ENCODE results near the gene PDK3. TPM values are rescaled to one million over a fixed set of nuclear protein-coding genes. Genes with fewer than 3 reads are reported as not detected.

The PDK3 gene
- total and polyA plus RNA-seq, 7 experiments from 2014 or later: 17.4 to 44.1 (median 28.7) TPM

DNA sequence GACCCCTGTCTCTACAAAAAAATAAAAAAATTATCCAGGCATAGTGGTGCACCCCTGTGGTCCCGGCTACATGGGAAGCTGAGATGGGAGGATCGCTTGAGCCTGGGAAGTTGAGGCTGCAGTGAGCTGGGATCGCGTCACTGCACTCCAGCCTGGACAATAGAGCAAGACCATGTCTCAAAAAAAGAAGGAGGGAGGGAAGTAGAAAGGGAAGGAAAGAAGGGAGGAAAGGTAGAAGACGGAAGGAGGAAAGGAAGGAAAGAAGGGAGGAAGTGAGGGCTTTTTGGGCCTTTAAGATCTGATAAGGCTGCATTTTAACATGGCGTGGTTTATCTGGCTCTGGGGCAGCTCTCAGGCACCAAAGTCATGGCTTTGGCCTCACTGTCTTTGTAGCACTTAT is 10.4 kb downstream of the PDK3 start:
- intact Hi-C loops (cut with micrococcal nuclease): loop anchor here (5.0 to 10.0 kb wide), 2 partner anchors 217 to 451 kb away; partner anchors contain the start of genes KLHL15 (in 1 of the 2) and POLA1 (in 1 of the 2)
- peak overlapping the region in 5 of 10 donors; percentile 37 to 76 (median 46) for H3K4me3 Mint-ChIP-seq
- H3K27me3 Mint-ChIP-seq: no peaks in the 10 kb centered on the region
- H3K4me1 ChIP-seq (ENCODE audit: control insufficient read depth in 2 of 2, insufficient read depth in 2 of 2, low read length in 2 of 2): peaks cover 19 to 40% of the 10 kb centered on the region in 2 donors
- H3K4me3 ChIP-seq (ENCODE audit: low read length): no peak overlapping the region
- H3K27me3 ChIP-seq (ENCODE audit: control insufficient read depth in 2 of 2, insufficient read depth in 2 of 2, low read length in 2 of 2): no peaks in the 10 kb centered on the region
- peak overlapping the region; percentile 13 for H3K27ac ChIP-seq (ENCODE audit: low read depth, low read length)
- POLR2A ChIA-PET: interaction anchor here (1.0 kb wide), 1 partner anchor 9 kb away, joined by 5 read pairs; no protein-coding TSS in a partner anchor
- no peaks in the 10 kb centered on the region for H3K9me3 ChIP-seq (ENCODE audit: control insufficient read depth in 2 of 3, low read length in 3 of 3)
- H3K4me1 Mint-ChIP-seq: peaks cover 15 to 82% (median 66%) of the 10 kb centered on the region in 7 donors
- DNase-seq (no peak), ATAC-seq (no peak)
- peaks cover 0 to 2% (median 0%) of the 10 kb centered on the region in 11 donors for H3K9me3 Mint-ChIP-seq
- no peaks in the 10 kb centered on the region for H3K36me3 ChIP-seq (ENCODE audit: control insufficient read depth in 2 of 3, insufficient read depth in 3 of 3, low read length in 3 of 3)
- CTCF ChIA-PET: no interaction called here
- H3K36me3 Mint-ChIP-seq: peaks cover 0 to 3% (median 0%) of the 10 kb centered on the region in 5 donors
- H3K27ac Mint-ChIP-seq: peak overlapping the region in 7 of 9 donors; percentile 33 to 96 (median 72)

DNA sequence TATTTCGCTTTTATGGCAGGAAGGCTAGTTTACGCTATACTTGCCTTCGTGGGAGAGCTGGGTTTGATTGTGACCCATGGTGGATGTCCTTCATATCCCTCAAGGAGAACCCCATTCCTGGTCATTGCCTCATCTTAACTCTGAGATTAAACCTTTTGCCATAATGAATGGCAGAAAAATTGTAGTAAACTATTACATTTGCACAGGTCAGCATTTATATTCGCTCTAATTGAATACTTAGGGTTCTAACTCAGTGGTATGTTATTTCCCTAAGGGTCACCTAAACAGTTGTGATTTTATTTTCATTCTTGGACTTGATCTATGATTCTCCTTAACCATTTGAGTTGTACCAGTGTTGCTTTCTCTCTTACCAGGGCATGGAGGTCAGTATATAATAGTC is 13.4 kb downstream of the PDK3 start:
- Histone ChIP-seq H3K4me3 (ENCODE audit: low read length) (peak overlapping the region; percentile 34), H3K27ac (ENCODE audit: low read depth, low read length) (peak overlapping the region; percentile 81), H3K4me1 (ENCODE audit: control insufficient read depth in 2 of 2, insufficient read depth in 2 of 2, low read length in 2 of 2) (peaks cover 22 to 51% of the 10 kb centered on the region in 2 donors), H3K27me3 (ENCODE audit: control insufficient read depth in 2 of 2, insufficient read depth in 2 of 2, low read length in 2 of 2) (no peaks in the 10 kb centered on the region), H3K36me3 (ENCODE audit: control insufficient read depth in 2 of 3, insufficient read depth in 3 of 3, low read length in 3 of 3) (no peaks in the 10 kb centered on the region), H3K9me3 (ENCODE audit: control insufficient read depth in 2 of 3, low read length in 3 of 3) (no peaks in the 10 kb centered on the region)
- ChIA-PET CTCF (interaction anchor here (0.5 to 0.6 kb wide), 2 partner anchors 20 to 25 kb away, joined by 3 read pairs; no protein-coding TSS in a partner anchor), POLR2A (interaction anchor here (0.8 to 6.0 kb wide), 4 partner anchors 12 to 83 kb away, joined by 3 to 110 read pairs (median 8); partner anchors contain the start of gene PDK3)
- Mint-ChIP-seq H3K27ac (peak overlapping the region; percentile 91 to 97 (median 95)), H3K27me3 (no peaks in the 10 kb centered on the region), H3K4me1 (peaks cover 19 to 95% (median 75%) of the 10 kb centered on the region in 7 donors), H3K9me3 (peaks cover 0 to 3% (median 0%) of the 10 kb centered on the region in 11 donors), H3K36me3 (peaks cover 0 to 10% (median 0%) of the 10 kb centered on the region in 5 donors), H3K4me3 (peak overlapping the region in 9 of 10 donors; percentile 27 to 85 (median 74))
- ATAC-seq (no peak), DNase-seq (no peak)
- intact Hi-C loops (cut with micrococcal nuclease): loop anchor here (5.0 to 10.0 kb wide), 2 partner anchors 214 to 454 kb away; partner anchors contain the start of genes KLHL15 (in 1 of the 2) and POLA1 (in 1 of the 2)

DNA sequence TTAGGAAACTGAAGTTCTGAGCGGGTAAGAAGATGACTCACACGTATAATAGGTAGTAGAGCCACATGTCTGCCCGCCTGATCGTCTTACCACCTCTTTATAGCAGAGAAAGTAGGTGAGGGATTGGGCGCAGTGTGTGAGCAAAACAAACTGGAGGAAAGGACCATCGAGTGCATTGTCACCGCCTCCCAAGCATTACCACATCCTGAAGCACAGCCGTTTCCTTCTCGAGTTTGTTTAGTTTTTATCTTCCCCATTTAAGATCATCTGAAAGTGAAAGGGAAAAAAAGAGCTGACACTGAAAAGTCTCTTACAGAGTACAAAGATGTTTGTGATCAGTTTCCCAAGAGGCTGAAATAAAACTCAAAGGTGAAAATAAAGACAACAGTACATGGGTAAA is 14.8 kb downstream of the PDK3 start:
- H3K36me3 ChIP-seq (ENCODE audit: control insufficient read depth in 2 of 3, insufficient read depth in 3 of 3, low read length in 3 of 3): no peaks in the 10 kb centered on the region
- DNase-seq (peak in 8 of 9 donors; percentile 46 to 88 (median 82)), ATAC-seq (peak; percentile 98)
- peaks cover 22 to 51% of the 10 kb centered on the region in 2 donors for H3K4me1 ChIP-seq (ENCODE audit: control insufficient read depth in 2 of 2, insufficient read depth in 2 of 2, low read length in 2 of 2)
- intact Hi-C loops (cut with micrococcal nuclease): loop anchor here (1.0 to 10.0 kb wide), 7 partner anchors 14 to 698 kb away; partner anchors contain the start of genes PDK3 (in 2 of the 2), KLHL15 (in 1 of the 2), POLA1 (in 1 of the 2) and SAT1 (in 1 of the 2)
- peak overlapping the region; percentile 81 for H3K27ac ChIP-seq (ENCODE audit: low read depth, low read length)
- CTCF ChIA-PET: interaction anchor here (0.7 to 1.3 kb wide), 2 partner anchors 14 to 15 kb away, joined by 3 read pairs; partner anchors contain the start of gene PDK3
- H3K27me3 Mint-ChIP-seq: no peaks in the 10 kb centered on the region
- peaks cover 0 to 13% (median 0%) of the 10 kb centered on the region in 5 donors for H3K36me3 Mint-ChIP-seq
- POLR2A ChIA-PET: interaction anchor here (0.5 to 6.0 kb wide), 6 partner anchors 9 to 20 kb away, joined by 3 to 110 read pairs (median 3); partner anchors contain the start of gene PDK3
- no peaks in the 10 kb centered on the region for H3K27me3 ChIP-seq (ENCODE audit: control insufficient read depth in 2 of 2, insufficient read depth in 2 of 2, low read length in 2 of 2)
- H3K9me3 ChIP-seq (ENCODE audit: control insufficient read depth in 2 of 3, low read length in 3 of 3): no peaks in the 10 kb centered on the region
- peaks cover 0 to 3% (median 0%) of the 10 kb centered on the region in 11 donors for H3K9me3 Mint-ChIP-seq
- H3K4me3 Mint-ChIP-seq: peak overlapping the region; percentile 65 to 85 (median 76)
- peak overlapping the region; percentile 91 to 97 (median 95) for H3K27ac Mint-ChIP-seq
- H3K4me1 Mint-ChIP-seq: peaks cover 16 to 92% (median 71%) of the 10 kb centered on the region in 7 donors
- peak overlapping the region; percentile 34 for H3K4me3 ChIP-seq (ENCODE audit: low read length)

DNA sequence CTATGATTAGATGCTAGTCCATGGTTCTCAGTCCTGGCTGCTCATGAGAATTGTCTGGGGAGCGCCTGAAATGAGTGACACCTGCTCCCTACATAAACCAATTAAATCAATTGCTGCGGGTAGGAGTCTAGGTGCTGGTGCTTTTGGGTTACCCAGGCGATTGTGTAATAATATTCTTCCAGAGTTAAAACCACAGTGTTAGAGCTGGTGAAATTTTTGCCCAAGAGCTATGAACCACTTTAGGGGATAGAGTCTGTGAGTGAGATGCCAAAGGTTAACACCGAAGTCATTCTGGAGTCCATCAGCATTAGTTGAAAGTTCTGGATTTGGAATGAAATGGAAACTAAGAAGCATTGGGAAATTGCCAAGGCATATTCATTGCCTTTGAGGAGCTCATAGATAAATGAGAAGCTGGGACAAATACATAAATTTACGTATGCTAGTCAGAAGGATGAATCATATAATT is 15.3 kb downstream of the PDK3 start:
- Histone ChIP-seq H3K27me3 (ENCODE audit: control insufficient read depth in 2 of 2, insufficient read depth in 2 of 2, low read length in 2 of 2) (no peaks in the 10 kb centered on the region), H3K9me3 (ENCODE audit: control insufficient read depth in 2 of 3, low read length in 3 of 3) (no peaks in the 10 kb centered on the region), H3K27ac (ENCODE audit: low read depth, low read length) (peak overlapping the region; percentile 81), H3K36me3 (ENCODE audit: control insufficient read depth in 2 of 3, insufficient read depth in 3 of 3, low read length in 3 of 3) (no peaks in the 10 kb centered on the region), H3K4me1 (ENCODE audit: control insufficient read depth in 2 of 2, insufficient read depth in 2 of 2, low read length in 2 of 2) (peaks cover 22 to 51% of the 10 kb centered on the region in 2 donors), H3K4me3 (ENCODE audit: low read length) (peak overlapping the region; percentile 34)
- H3K36me3 Mint-ChIP-seq: peaks cover 0 to 13% (median 0%) of the 10 kb centered on the region in 5 donors
- intact Hi-C loops (cut with micrococcal nuclease): loop anchor here (1.0 to 5.0 kb wide), 5 partner anchors 14 to 698 kb away; partner anchors contain the start of genes PDK3 (in 2 of the 2) and SAT1 (in 1 of the 2)
- POLR2A ChIA-PET: interaction anchor here (0.6 to 6.0 kb wide), 5 partner anchors 9 to 17 kb away, joined by 3 to 110 read pairs (median 3); partner anchors contain the start of gene PDK3
- peaks cover 15 to 89% (median 66%) of the 10 kb centered on the region in 7 donors for H3K4me1 Mint-ChIP-seq
- ATAC-seq (peak; percentile 43), DNase-seq (peak in 1 of 9 donors; percentile 21)
- peaks cover 0 to 3% (median 0%) of the 10 kb centered on the region in 11 donors for H3K9me3 Mint-ChIP-seq
- peak overlapping the region; percentile 65 to 85 (median 76) for H3K4me3 Mint-ChIP-seq
- peak overlapping the region; percentile 91 to 97 (median 95) for H3K27ac Mint-ChIP-seq
- CTCF ChIA-PET: interaction anchor here (0.6 to 1.5 kb wide), 3 partner anchors 13 to 58 kb away, joined by 3 to 7 read pairs (median 3); no protein-coding TSS in a partner anchor
- H3K27me3 Mint-ChIP-seq: no peaks in the 10 kb centered on the region

- H3K4me3 Mint-ChIP-seq: peak overlapping the region in 2 of 10 donors; percentile 2 to 29
Measured at GRCh38 chrX:24482823-24483415, 17.8 kb downstream of the PDK3 start.

DNA sequence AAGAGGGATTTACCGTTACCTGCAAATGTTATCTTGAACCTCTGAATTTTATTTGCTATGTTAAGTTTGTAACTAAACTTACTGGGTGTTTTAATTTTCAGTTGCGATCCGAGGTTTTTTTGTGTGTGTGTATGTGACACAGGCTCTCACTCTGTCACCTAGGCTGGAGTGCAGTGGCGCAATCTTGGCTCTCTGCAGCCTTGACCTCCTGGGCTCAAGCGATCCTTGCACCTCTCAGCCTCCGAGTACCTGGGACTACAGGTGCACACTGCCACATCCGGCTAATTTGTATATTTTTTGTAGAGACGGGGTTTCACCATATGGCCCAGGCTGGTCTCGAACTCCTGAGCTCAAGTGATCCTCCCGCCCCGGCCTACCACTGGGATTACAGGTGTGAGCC is 18.5 kb downstream of the PDK3 start:
- Histone ChIP-seq H3K9me3 (ENCODE audit: control insufficient read depth in 2 of 3, low read length in 3 of 3) (no peaks in the 10 kb centered on the region), H3K4me1 (ENCODE audit: control insufficient read depth in 2 of 2, insufficient read depth in 2 of 2, low read length in 2 of 2) (peaks cover 19 to 28% of the 10 kb centered on the region in 2 donors), H3K36me3 (ENCODE audit: control insufficient read depth in 2 of 3, insufficient read depth in 3 of 3, low read length in 3 of 3) (no peaks in the 10 kb centered on the region), H3K27ac (ENCODE audit: low read depth, low read length) (no peak overlapping the region), H3K27me3 (ENCODE audit: control insufficient read depth in 2 of 2, insufficient read depth in 2 of 2, low read length in 2 of 2) (no peaks in the 10 kb centered on the region), H3K4me3 (ENCODE audit: low read length) (no peak overlapping the region)
- intact Hi-C loops (cut with micrococcal nuclease): loop anchor here in 1 of 2 donors (5.0 kb wide), 1 partner anchor 701 kb away; the partner anchor contains the start of gene SAT1
- no peaks in the 10 kb centered on the region for H3K27me3 Mint-ChIP-seq
- peak overlapping the region in 7 of 9 donors; percentile 3 to 96 (median 45) for H3K27ac Mint-ChIP-seq
- no peak overlapping the region for H3K4me3 Mint-ChIP-seq
- ChIA-PET CTCF (interaction anchor here (1.7 kb wide), 1 partner anchor 87 kb away, joined by 5 read pairs; no protein-coding TSS in a partner anchor), POLR2A (no interaction called here)
- peaks cover 0 to 3% (median 0%) of the 10 kb centered on the region in 11 donors for H3K9me3 Mint-ChIP-seq
- H3K36me3 Mint-ChIP-seq: peaks cover 0 to 16% (median 0%) of the 10 kb centered on the region in 5 donors
- H3K4me1 Mint-ChIP-seq: peaks cover 12 to 65% (median 41%) of the 10 kb centered on the region in 7 donors
- ATAC-seq: no peak
- DNase-seq: no peak

More at GRCh38 chrX:24482823-24483415, 17.8 kb downstream of the PDK3 start:
- ChIA-PET CTCF (interaction anchor here (1.7 kb wide), 1 partner anchor 87 kb away, joined by 5 read pairs; no protein-coding TSS in a partner anchor), POLR2A (interaction anchor here (0.6 kb wide), 1 partner anchor 10 kb away, joined by 3 read pairs; no protein-coding TSS in a partner anchor)
- Mint-ChIP-seq H3K36me3 (peaks cover 0 to 13% (median 0%) of the 10 kb centered on the region in 5 donors), H3K9me3 (peaks cover 0 to 3% (median 0%) of the 10 kb centered on the region in 11 donors), H3K27ac (peak overlapping the region in 8 of 9 donors; percentile 9 to 96 (median 72)), H3K27me3 (no peaks in the 10 kb centered on the region), H3K4me1 (peaks cover 12 to 69% (median 43%) of the 10 kb centered on the region in 7 donors)
- H3K27me3 ChIP-seq (ENCODE audit: control insufficient read depth in 2 of 2, insufficient read depth in 2 of 2, low read length in 2 of 2): no peaks in the 10 kb centered on the region
- ATAC-seq (no peak), DNase-seq (no peak)
- H3K27ac ChIP-seq (ENCODE audit: low read depth, low read length): peak overlapping the region; percentile 46
- no peaks in the 10 kb centered on the region for H3K36me3 ChIP-seq (ENCODE audit: control insufficient read depth in 2 of 3, insufficient read depth in 3 of 3, low read length in 3 of 3)
- no peak overlapping the region for H3K4me3 ChIP-seq (ENCODE audit: low read length)
- H3K9me3 ChIP-seq (ENCODE audit: control insufficient read depth in 2 of 3, low read length in 3 of 3): no peaks in the 10 kb centered on the region
- H3K4me1 ChIP-seq (ENCODE audit: control insufficient read depth in 2 of 2, insufficient read depth in 2 of 2, low read length in 2 of 2): peaks cover 22 to 35% of the 10 kb centered on the region in 2 donors
- intact Hi-C loops (cut with micrococcal nuclease): loop anchor here in 1 of 2 donors (5.0 kb wide), 1 partner anchor 701 kb away; the partner anchor contains the start of gene SAT1

Data from naive thymus-derived CD4-positive, alpha-beta T cell (primary cell).